HT-29 (cell line): ENCODE data around the gene MRGPRX3. TPM values are rescaled to one million over a fixed set of nuclear protein-coding genes. Genes with fewer than 3 reads are reported as not detected.

ENCODE experiments used
- DNase-seq: peaks from one replicate; pipeline ENCODE4 v3.0.0-alpha.2; 2015; ENCODE audit warnings: low spot score
- small RNA-seq: library from RNA; depleted of rRNA; stranded (forward); fragments of <200 nt; gene quantifications from one replicate; pipeline ENCODE3, GENCODE V24; 2014
- total RNA-seq: library from RNA; depleted of rRNA; stranded (reverse); fragments of >200 nt; shearing (Covaris generic); gene quantifications from 2 replicates; pipeline ENCODE4 v1.2.3, GENCODE V29; 2014; rRNA removed

MRGPRX3 gene
- total RNA-seq, 1 experiment from 2014 or later: not detected

GRCh38 chr11:18168372-18168771 is 36.0 kb downstream of the MRGPRX3 start:
- DNase-seq: no peak

- DNase-seq: peak; percentile 60
Observed at GRCh38 chr11:18171377-18172000, 39.1 kb downstream of the MRGPRX3 start.

- DNase-seq: no peak
Observed at GRCh38 chr11:18172666-18173065, 40.3 kb downstream of the MRGPRX3 start, which contains the start of gene MRGPRX4. Gene MRGPRX4, plus strand, starts transcription at chr11:18172837. Its CDS starts 420 bp downstream, at chr11:18173257.

GRCh38 chr11:18173225-18173866 is 41.0 kb downstream of the MRGPRX3 start:
- DNase-seq: no peak

Small RNA genes within 50 kb of the gene (small RNA-seq; reads per million reads assigned to genes)
- not detected for gene HIGD1AP5

Other genes with a start within 250 kb of the MRGPRX3 start
- 26.0 and 30.9 TPM in 2 replicates for gene SERGEF, start 119.5 kb upstream of the MRGPRX3 start, total RNA-seq
- 0.03 and 0.10 TPM in 2 replicates for gene TPH1, start 86.3 kb upstream of the MRGPRX3 start, total RNA-seq
- gene SAAL1, start 26.5 kb upstream of the MRGPRX3 start, total RNA-seq: 16.5 and 24.0 TPM in 2 replicates
- gene MRGPRX4, start 40.3 kb downstream of the MRGPRX3 start, total RNA-seq: not detected in 2 replicates
- not detected in 2 replicates for gene SAA4, start 104.2 kb downstream of the MRGPRX3 start, total RNA-seq
- not detected in 2 replicates for gene SAA2, start 116.1 kb downstream of the MRGPRX3 start, total RNA-seq
- gene SAA1, start 133.7 kb downstream of the MRGPRX3 start, total RNA-seq: not detected in 2 replicates
- 8.6 and 10.3 TPM in 2 replicates for gene HPS5, start 189.6 kb downstream of the MRGPRX3 start, total RNA-seq
- 50.7 and 55.4 TPM in 2 replicates for gene GTF2H1, start 190.0 kb downstream of the MRGPRX3 start, total RNA-seq